Retinal pigment epithelial cell (primary cell): Measurements from ENCODE around the gene INPP5E.

ENCODE experiments used
- DNase-seq: peaks from one replicate; pipeline ENCODE4 v3.0.0-alpha.2; 2010; ENCODE audit warnings: low read depth
- H3K4me3 ChIP-seq: 2 replicates; pipeline ENCODE4 v1.5.1; 2011; ENCODE audit warnings: mild to moderate bottlenecking, low read length, control low read depth, moderate library complexity
- CTCF ChIP-seq: conservative IDR thresholded peaks from 2 replicates; pipeline ENCODE4 v1.5.1; 2011; ENCODE audit warnings: low read depth, low read length, control low read depth, inconsistent platforms

Gene INPP5E

GRCh38 chr9:136444102-136444501 is 4.5 kb upstream of the INPP5E start:
- no peak overlapping the region for H3K4me3 ChIP-seq
- no peak for TF ChIP-seq CTCF
- DNase-seq = no peak

GRCh38 chr9:136443687-136444086 is 4.0 kb upstream of the INPP5E start:
- no peak for DNase-seq
- H3K4me3 ChIP-seq = no peak overlapping the region
- no peak for TF ChIP-seq CTCF

- DNase-seq = no peak
- no peak overlapping the region for H3K4me3 ChIP-seq
- no peak for TF ChIP-seq CTCF
Measured at GRCh38 chr9:136443087-136443486, 3.4 kb upstream of the INPP5E start.

GRCh38 chr9:136442265-136442664 is 2.6 kb upstream of the INPP5E start:
- no peak overlapping the region for H3K4me3 ChIP-seq
- TF ChIP-seq CTCF = no peak
- no peak for DNase-seq

- no peak for TF ChIP-seq CTCF
- H3K4me3 ChIP-seq = no peak overlapping the region
- DNase-seq = no peak
Measured at GRCh38 chr9:136441681-136442245, 2.1 kb upstream of the INPP5E start.

- TF ChIP-seq CTCF = no peak
- DNase-seq = no peak
- H3K4me3 ChIP-seq = no peak overlapping the region
Measured at GRCh38 chr9:136441191-136441680, 1.6 kb upstream of the INPP5E start.
